ENCODE data around the gene PCSK6. TPM values are rescaled to one million over a fixed set of nuclear protein-coding genes. Genes with fewer than 3 reads are reported as not detected.

PCSK6 gene
- total and polyA plus RNA-seq, 2 of the 8 experiments (the other 6 are each of a cell fraction or from before 2014, with no cell fraction given), result 1.9 to 4.0 TPM

- Histone ChIP-seq H4K5ac (ENCODE audit: insufficient read length, low read depth, low read length) (no peak overlapping the region), H3K79me1 (ENCODE audit: low read depth, low read length) (no peaks in the 10 kb centered on the region), H3K27ac (ENCODE audit: low read depth, low read length) (no peak overlapping the region), H3K27me3 (replicated peaks in 1 of 4; ENCODE audit: control insufficient read depth in 3 of 4, extremely low read depth in 1 of 4, insufficient read depth in 3 of 4, low read length in 3 of 4) (no peaks in the 10 kb centered on the region), H4K8ac (ENCODE audit: extremely low read depth, insufficient read depth, low read length) (no peak overlapping the region), H3K23me2 (ENCODE audit: low read depth, low read length) (no peaks in the 10 kb centered on the region), H3K36me3 (ENCODE audit: control insufficient read depth in 2 of 4, insufficient read depth in 4 of 4, low read length in 3 of 4) (no peaks in the 10 kb centered on the region), H2BK120ac (replicated peaks; ENCODE audit: low read depth, low read length) (no peak overlapping the region), H3K18ac (ENCODE audit: extremely low read depth, low read length) (no peak overlapping the region), H4K91ac (replicated peaks; ENCODE audit: insufficient read length, low read length) (no peak overlapping the region), H3K9ac (replicated peaks in 1 of 4; ENCODE audit: extremely low read depth in 1 of 4, low read depth in 3 of 4, low read length in 3 of 4) (no peak overlapping the region), H2BK15ac (ENCODE audit: low read length) (no peak overlapping the region), H2BK5ac (ENCODE audit: low read depth, low read length) (no peak overlapping the region), H2AFZ (ENCODE audit: low read length) (no peak overlapping the region), H3K4ac (replicated peaks; ENCODE audit: insufficient read length, low read depth, low read length) (no peak overlapping the region), H3K79me2 (ENCODE audit: control insufficient read depth in 1 of 2, insufficient read depth in 2 of 2, low read length in 2 of 2) (no peaks in the 10 kb centered on the region), H2AK5ac (ENCODE audit: low read depth, low read length) (no peak overlapping the region), H3K9me3 (ENCODE audit: insufficient read depth in 2 of 2, low read depth in 1 of 2, low read length in 1 of 2) (no peaks in the 10 kb centered on the region), H3K4me2 (ENCODE audit: insufficient read depth in 1 of 2, low read depth in 2 of 2, low read length in 2 of 2) (no peak overlapping the region), H3K23ac (ENCODE audit: insufficient read length) (no peak overlapping the region), H3K14ac (ENCODE audit: insufficient read length) (no peak overlapping the region), H4K20me1 (replicated peaks in 1 of 2; ENCODE audit: control insufficient read depth in 1 of 2, insufficient read depth in 2 of 2, low read length in 2 of 2) (no peaks in the 10 kb centered on the region), H3K4me1 (replicated peaks in 1 of 4; ENCODE audit: control insufficient read depth in 3 of 4, insufficient read depth in 4 of 4, low read length in 3 of 4) (peaks cover 0 to 10% (median 1%) of the 10 kb centered on the region in 4 experiments; a peak in 3 of 7 replicates), H3K56ac (replicated peaks; ENCODE audit: insufficient read length, low read depth, low read length) (no peak overlapping the region), H2BK12ac (ENCODE audit: low read depth, low read length) (no peak overlapping the region), H2BK20ac (ENCODE audit: low read length) (no peak overlapping the region), H3K4me3 (ENCODE audit: extremely low read depth in 1 of 4, insufficient read depth in 2 of 4, low read depth in 3 of 4, low read length in 4 of 4) (no peak overlapping the region)
- CTCF ChIA-PET (ENCODE audit: partially characterized antibody), result interaction anchor here (0.6 to 1.3 kb wide), 3 partner anchors 50 to 98 kb away, joined by 3 to 4 read pairs (median 3); no protein-coding TSS in a partner anchor
- DNase-seq (ENCODE audit: low read depth in 1 of 2, low spot score in 2 of 2) (no peak), FAIRE-seq (no peak)
- 89% methylated on average over 17 of the region's 19 CpGs; no CpG with 5 or more reads in 1 of the 2 experiments for WGBS, 2 experiments (ENCODE audit: extremely low coverage in 1 of 2, insufficient coverage in 1 of 2, insufficient read length in 1 of 2, insufficient replicate concordance in 2 of 2, low coverage in 1 of 2, low lambda C conversion rate in 2 of 2, missing lambda C conversion rate in 1 of 2)
- POLR2A ChIA-PET (ENCODE audit: partially characterized antibody), result no interaction called here
- TF ChIP-seq SP4 (IDR thresholded peaks at IDR 0.05; ENCODE audit: low read length), result no peak
- TF ChIP-seq CTCF (IDR thresholded peaks at IDR 0.05; ENCODE audit: control extremely low read depth in 1 of 3, insufficient read depth in 1 of 3, low read depth in 1 of 3, low read length in 3 of 3), result no peak
- TF ChIP-seq CHD2 (IDR thresholded peaks at IDR 0.05; ENCODE audit: low read length), result no peak
- TF ChIP-seq ATF2 (IDR thresholded peaks at IDR 0.05; ENCODE audit: low read length), result no peak
- no peak for TF ChIP-seq ATF3 (IDR thresholded peaks at IDR 0.05; ENCODE audit: insufficient read depth, low read depth, low read length)
- TF ChIP-seq NANOG (IDR thresholded peaks at IDR 0.05; ENCODE audit: insufficient read depth, low read depth, low read length, poor library complexity, severe bottlenecking), result no peak
- no peak for TF ChIP-seq JUN (IDR thresholded peaks at IDR 0.05; ENCODE audit: low read depth, low read length)
- no peak for TF ChIP-seq MAFK (IDR thresholded peaks at IDR 0.05; ENCODE audit: low read depth, low read length)
- no peak for TF ChIP-seq ZNF274 (IDR thresholded peaks at IDR 0.05; ENCODE audit: borderline replicate concordance, extremely low read depth, low read length)
Measured at GRCh38 chr15:101451266-101451799, 38.2 kb downstream of the PCSK6 start.

Measured in H1 (cell line).